Endometrium (tissue), 2 donors: ENCODE measurements around the gene BSDC1.
"Not testable (repeated sequence)": the region's sequence is repeated elsewhere in the genome, so short reads cannot be mapped to it uniquely, and the experiment has no call there.

Experiments
- FAIRE-seq: peaks from 2 replicates; lab custom pipeline; 2012; peaks lifted over from hg19 to GRCh38; lab: Jason Lieb, UNC
- donor health status: control.
- donor health status: control.

The BSDC1 gene

GRCh38 chr1:32394141-32394889, at the start of gene BSDC1:
Gene BSDC1 (minus strand): TSS chr1:32394441. CDS start chr1:32394414, 27 bp downstream.
- FAIRE-seq: peak; percentile 99

- FAIRE-seq: not testable (repeated sequence)
Measured at GRCh38 chr1:32441467-32441866, 47.2 kb upstream of the BSDC1 start.

GRCh38 chr1:32438777-32439176, 44.5 kb upstream of the BSDC1 start:
- not testable (repeated sequence) for FAIRE-seq

- no peak for FAIRE-seq
Measured at GRCh38 chr1:32438136-32438535, 43.9 kb upstream of the BSDC1 start.

GRCh38 chr1:32431736-32432400, 37.6 kb upstream of the BSDC1 start:
- FAIRE-seq: no peak

- FAIRE-seq: no peak
Measured at GRCh38 chr1:32427264-32427963, 33.2 kb upstream of the BSDC1 start.

- FAIRE-seq: no peak
Measured at GRCh38 chr1:32426489-32427255, 32.4 kb upstream of the BSDC1 start.

- FAIRE-seq: no peak
Measured at GRCh38 chr1:32421775-32422174, 27.5 kb upstream of the BSDC1 start.

GRCh38 chr1:32414186-32414886, 20.1 kb upstream of the BSDC1 start:
- no peak for FAIRE-seq

GRCh38 chr1:32413507-32414185, 19.4 kb upstream of the BSDC1 start:
- FAIRE-seq: no peak

GRCh38 chr1:32411261-32411660, 17.0 kb upstream of the BSDC1 start:
- no peak for FAIRE-seq

GRCh38 chr1:32406629-32407111, 12.4 kb upstream of the BSDC1 start:
- no peak for FAIRE-seq

- FAIRE-seq: no peak
Measured at GRCh38 chr1:32405672-32406467, 11.6 kb upstream of the BSDC1 start.

- FAIRE-seq: peak; percentile 65
Measured at GRCh38 chr1:32404946-32405345, 10.7 kb upstream of the BSDC1 start.

- FAIRE-seq: no peak
Measured at GRCh38 chr1:32400876-32401631, 6.8 kb upstream of the BSDC1 start.

GRCh38 chr1:32399843-32400242, 5.6 kb upstream of the BSDC1 start:
- no peak for FAIRE-seq

- FAIRE-seq: no peak
Measured at GRCh38 chr1:32398401-32398800, 4.2 kb upstream of the BSDC1 start.

- not testable (repeated sequence) for FAIRE-seq
Measured at GRCh38 chr1:32396524-32396923, 2.3 kb upstream of the BSDC1 start.

GRCh38 chr1:32394890-32395432, 720 bp upstream of the BSDC1 start:
- FAIRE-seq: no peak
